ENCODE results near the gene PRDM5. TPM values are rescaled to one million over a fixed set of nuclear protein-coding genes. Genes with fewer than 3 reads are reported as not detected.

PRDM5 gene
- total RNA-seq, 6 donors from 2014 or later: 8.0 to 28.3 (median 18.9) TPM

GRCh38 chr4:120798570-120798969, 124.0 kb downstream of the PRDM5 start:
- ATAC-seq (ENCODE audit: low FRiP score in 2 of 2) (no peak), DNase-seq (no peak)
- no peak for TF ChIP-seq POLR2AphosphoS5 (IDR thresholded peaks at IDR 0.05)
- no peak for TF ChIP-seq EP300 (IDR thresholded peaks at IDR 0.05)
- TF ChIP-seq, protein P1, sequence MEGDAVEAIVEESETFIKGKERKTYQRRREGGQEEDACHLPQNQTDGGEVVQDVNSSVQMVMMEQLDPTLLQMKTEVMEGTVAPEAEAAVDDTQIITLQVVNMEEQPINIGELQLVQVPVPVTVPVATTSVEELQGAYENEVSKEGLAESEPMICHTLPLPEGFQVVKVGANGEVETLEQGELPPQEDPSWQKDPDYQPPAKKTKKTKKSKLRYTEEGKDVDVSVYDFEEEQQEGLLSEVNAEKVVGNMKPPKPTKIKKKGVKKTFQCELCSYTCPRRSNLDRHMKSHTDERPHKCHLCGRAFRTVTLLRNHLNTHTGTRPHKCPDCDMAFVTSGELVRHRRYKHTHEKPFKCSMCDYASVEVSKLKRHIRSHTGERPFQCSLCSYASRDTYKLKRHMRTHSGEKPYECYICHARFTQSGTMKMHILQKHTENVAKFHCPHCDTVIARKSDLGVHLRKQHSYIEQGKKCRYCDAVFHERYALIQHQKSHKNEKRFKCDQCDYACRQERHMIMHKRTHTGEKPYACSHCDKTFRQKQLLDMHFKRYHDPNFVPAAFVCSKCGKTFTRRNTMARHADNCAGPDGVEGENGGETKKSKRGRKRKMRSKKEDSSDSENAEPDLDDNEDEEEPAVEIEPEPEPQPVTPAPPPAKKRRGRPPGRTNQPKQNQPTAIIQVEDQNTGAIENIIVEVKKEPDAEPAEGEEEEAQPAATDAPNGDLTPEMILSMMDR (IDR thresholded peaks at IDR 0.05): no peak
- TF ChIP-seq POLR2A (IDR thresholded peaks at IDR 0.05): no peak
- WGBS, 2 donors: 90 to 98% methylated on average over 3 of the region's 3 CpGs
- Histone ChIP-seq H3K4me3 (no peak overlapping the region), H3K27me3 (no peaks in the 10 kb centered on the region), H3K36me3 (no peaks in the 10 kb centered on the region), H3K27ac (no peak overlapping the region), H3K9me3 (no peaks in the 10 kb centered on the region), H3K4me1 (peaks cover 0 to 2% (median 0%) of the 10 kb centered on the region in 4 donors)

GRCh38 chr4:120796271-120796670, 126.3 kb downstream of the PRDM5 start:
- Histone ChIP-seq H3K9me3 (no peaks in the 10 kb centered on the region), H3K4me3 (no peak overlapping the region), H3K4me1 (peaks cover 0 to 2% (median 0%) of the 10 kb centered on the region in 4 donors), H3K27me3 (no peaks in the 10 kb centered on the region), H3K36me3 (no peaks in the 10 kb centered on the region), H3K27ac (no peak overlapping the region)
- no peak for DNase-seq
- ATAC-seq (ENCODE audit: low FRiP score in 2 of 2): no peak
- WGBS, 2 donors: 46 to 79% methylated on average over 3 of the region's 3 CpGs
- TF ChIP-seq, protein P1 (IDR thresholded peaks at IDR 0.05): no peak
- TF ChIP-seq EP300 (IDR thresholded peaks at IDR 0.05) (no peak), POLR2AphosphoS5 (IDR thresholded peaks at IDR 0.05) (no peak), POLR2A (IDR thresholded peaks at IDR 0.05) (no peak)

- ATAC-seq (ENCODE audit: low FRiP score in 2 of 2) (no peak), DNase-seq (no peak)
- WGBS, 2 donors: 96 to 99% methylated on average over 2 of the region's 2 CpGs
- Histone ChIP-seq H3K36me3 (no peaks in the 10 kb centered on the region), H3K9me3 (no peaks in the 10 kb centered on the region), H3K4me1 (no peaks in the 10 kb centered on the region), H3K4me3 (no peak overlapping the region), H3K27ac (no peak overlapping the region), H3K27me3 (no peaks in the 10 kb centered on the region)
- TF ChIP-seq, protein P1 (IDR thresholded peaks at IDR 0.05): no peak
- no peak for TF ChIP-seq POLR2A (IDR thresholded peaks at IDR 0.05)
- no peak for TF ChIP-seq POLR2AphosphoS5 (IDR thresholded peaks at IDR 0.05)
- TF ChIP-seq EP300 (IDR thresholded peaks at IDR 0.05): no peak
Measured at GRCh38 chr4:120785202-120785601, 137.3 kb downstream of the PRDM5 start.

DNA sequence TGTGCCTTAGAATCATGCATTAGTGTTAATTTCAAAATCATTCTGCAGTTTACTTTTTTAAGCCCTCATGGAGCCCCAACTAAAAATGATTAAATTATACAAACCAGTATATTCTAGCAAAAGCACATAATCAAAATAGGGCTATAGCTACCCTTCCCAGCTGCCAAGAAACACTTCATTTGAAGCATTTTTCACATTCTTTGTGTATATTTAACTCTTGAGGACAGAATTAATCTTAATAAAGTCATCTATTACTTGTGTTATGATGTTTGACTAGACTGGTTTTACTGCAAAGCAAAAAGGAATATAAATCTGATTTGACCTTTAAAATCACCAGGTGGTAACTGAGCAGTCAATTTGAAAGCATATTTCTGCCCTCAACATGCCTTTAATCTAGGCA, 145.1 kb downstream of the PRDM5 start:
- no peak overlapping the region for H3K27ac ChIP-seq
- no peak overlapping the region for H3K4me3 ChIP-seq
- DNase-seq (no peak), ATAC-seq (ENCODE audit: low FRiP score in 2 of 2) (no peak)
- H3K36me3 ChIP-seq: no peaks in the 10 kb centered on the region
- H3K4me1 ChIP-seq: no peaks in the 10 kb centered on the region
- H3K27me3 ChIP-seq: no peaks in the 10 kb centered on the region
- H3K9me3 ChIP-seq: no peaks in the 10 kb centered on the region
- TF ChIP-seq POLR2AphosphoS5 (IDR thresholded peaks at IDR 0.05) (no peak), EP300 (IDR thresholded peaks at IDR 0.05) (no peak), POLR2A (IDR thresholded peaks at IDR 0.05) (no peak)
- TF ChIP-seq, protein P1 (IDR thresholded peaks at IDR 0.05): no peak

GRCh38 chr4:120775431-120775830, 147.1 kb downstream of the PRDM5 start:
- no peak for DNase-seq
- no peak for TF ChIP-seq POLR2AphosphoS5 (IDR thresholded peaks at IDR 0.05)
- TF ChIP-seq, protein P1 (IDR thresholded peaks at IDR 0.05): no peak
- TF ChIP-seq POLR2A (IDR thresholded peaks at IDR 0.05): no peak
- TF ChIP-seq EP300 (IDR thresholded peaks at IDR 0.05): no peak
- ATAC-seq (ENCODE audit: low FRiP score in 2 of 2): no peak
- no peak overlapping the region for H3K27ac ChIP-seq
- no peaks in the 10 kb centered on the region for H3K27me3 ChIP-seq
- no peaks in the 10 kb centered on the region for H3K9me3 ChIP-seq
- no peaks in the 10 kb centered on the region for H3K4me1 ChIP-seq
- H3K4me3 ChIP-seq: no peak overlapping the region
- H3K36me3 ChIP-seq: no peaks in the 10 kb centered on the region
